ENCODE results near the gene NCAM1. TPM values are rescaled to one million over a fixed set of nuclear protein-coding genes. Genes with fewer than 3 reads are reported as not detected.

The NCAM1 gene
- total RNA-seq, 1 donor from 2014 or later = 26.8 TPM

- DNase-seq = no peak
Observed at GRCh38 chr11:113201054-113201818, 240.0 kb downstream of the NCAM1 start.

- no peak for DNase-seq
Observed at GRCh38 chr11:113202431-113202830, 241.2 kb downstream of the NCAM1 start.

GRCh38 chr11:113203141-113203753 lies 242.0 kb downstream of the NCAM1 start:
- DNase-seq = no peak

GRCh38 chr11:113204280-113204679 lies 243.1 kb downstream of the NCAM1 start:
- no peak for DNase-seq

- DNase-seq = no peak
Observed at GRCh38 chr11:113213549-113213948, 252.3 kb downstream of the NCAM1 start.

GRCh38 chr11:113222241-113222640 lies 261.0 kb downstream of the NCAM1 start:
- DNase-seq = no peak

GRCh38 chr11:113234888-113235287 lies 273.7 kb downstream of the NCAM1 start:
- DNase-seq = no peak

GRCh38 chr11:113237261-113237660 lies 276.0 kb downstream of the NCAM1 start:
- DNase-seq = no peak

GRCh38 chr11:113238721-113239120 lies 277.5 kb downstream of the NCAM1 start:
- no peak for DNase-seq

GRCh38 chr11:113240389-113240788 lies 279.2 kb downstream of the NCAM1 start:
- DNase-seq = no peak

- peak; percentile 27 for DNase-seq
Observed at GRCh38 chr11:113240790-113241635, 279.8 kb downstream of the NCAM1 start.

GRCh38 chr11:113241636-113242054 lies 280.4 kb downstream of the NCAM1 start:
- no peak for DNase-seq

- DNase-seq = no peak
Observed at GRCh38 chr11:113242060-113242459, 280.8 kb downstream of the NCAM1 start.

GRCh38 chr11:113242767-113243397 lies 281.7 kb downstream of the NCAM1 start:
- peak; percentile 63 for DNase-seq

- no peak for DNase-seq
Observed at GRCh38 chr11:113243696-113244095, 282.5 kb downstream of the NCAM1 start.

GRCh38 chr11:113245216-113245615 lies 284.0 kb downstream of the NCAM1 start:
- no peak for DNase-seq

GRCh38 chr11:113247221-113247620 lies 286.0 kb downstream of the NCAM1 start:
- no peak for DNase-seq

GRCh38 chr11:113247966-113248365 lies 286.7 kb downstream of the NCAM1 start:
- DNase-seq = peak; percentile 11

GRCh38 chr11:113248702-113249490 lies 287.7 kb downstream of the NCAM1 start:
- DNase-seq = peak; percentile 22

GRCh38 chr11:113249491-113249763 lies 288.2 kb downstream of the NCAM1 start:
- DNase-seq = no peak

- DNase-seq = no peak
Observed at GRCh38 chr11:113249786-113250185, 288.6 kb downstream of the NCAM1 start.

- no peak for DNase-seq
Observed at GRCh38 chr11:113251281-113251680, 290.1 kb downstream of the NCAM1 start.
